ENCODE results near the gene PNPLA6. TPM values are rescaled to one million over a fixed set of nuclear protein-coding genes. Genes with fewer than 3 reads are reported as not detected.

Gene PNPLA6
- total and polyA plus RNA-seq, 10 of the 15 experiments (the other 5 are each of a cell fraction or from before 2014, with no cell fraction given): 0.95 to 105 (median 40.0) TPM

- TF ChIP-seq TBL1XR1 (IDR thresholded peaks at IDR 0.05; ENCODE audit: low read depth, low read length): no peak
- TF ChIP-seq, protein P1, sequence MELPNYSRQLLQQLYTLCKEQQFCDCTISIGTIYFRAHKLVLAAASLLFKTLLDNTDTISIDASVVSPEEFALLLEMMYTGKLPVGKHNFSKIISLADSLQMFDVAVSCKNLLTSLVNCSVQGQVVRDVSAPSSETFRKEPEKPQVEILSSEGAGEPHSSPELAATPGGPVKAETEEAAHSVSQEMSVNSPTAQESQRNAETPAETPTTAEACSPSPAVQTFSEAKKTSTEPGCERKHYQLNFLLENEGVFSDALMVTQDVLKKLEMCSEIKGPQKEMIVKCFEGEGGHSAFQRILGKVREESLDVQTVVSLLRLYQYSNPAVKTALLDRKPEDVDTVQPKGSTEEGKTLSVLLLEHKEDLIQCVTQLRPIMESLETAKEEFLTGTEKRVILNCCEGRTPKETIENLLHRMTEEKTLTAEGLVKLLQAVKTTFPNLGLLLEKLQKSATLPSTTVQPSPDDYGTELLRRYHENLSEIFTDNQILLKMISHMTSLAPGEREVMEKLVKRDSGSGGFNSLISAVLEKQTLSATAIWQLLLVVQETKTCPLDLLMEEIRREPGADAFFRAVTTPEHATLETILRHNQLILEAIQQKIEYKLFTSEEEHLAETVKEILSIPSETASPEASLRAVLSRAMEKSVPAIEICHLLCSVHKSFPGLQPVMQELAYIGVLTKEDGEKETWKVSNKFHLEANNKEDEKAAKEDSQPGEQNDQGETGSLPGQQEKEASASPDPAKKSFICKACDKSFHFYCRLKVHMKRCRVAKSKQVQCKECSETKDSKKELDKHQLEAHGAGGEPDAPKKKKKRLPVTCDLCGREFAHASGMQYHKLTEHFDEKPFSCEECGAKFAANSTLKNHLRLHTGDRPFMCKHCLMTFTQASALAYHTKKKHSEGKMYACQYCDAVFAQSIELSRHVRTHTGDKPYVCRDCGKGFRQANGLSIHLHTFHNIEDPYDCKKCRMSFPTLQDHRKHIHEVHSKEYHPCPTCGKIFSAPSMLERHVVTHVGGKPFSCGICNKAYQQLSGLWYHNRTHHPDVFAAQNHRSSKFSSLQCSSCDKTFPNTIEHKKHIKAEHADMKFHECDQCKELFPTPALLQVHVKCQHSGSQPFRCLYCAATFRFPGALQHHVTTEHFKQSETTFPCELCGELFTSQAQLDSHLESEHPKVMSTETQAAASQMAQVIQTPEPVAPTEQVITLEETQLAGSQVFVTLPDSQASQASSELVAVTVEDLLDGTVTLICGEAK (IDR thresholded peaks at IDR 0.05; ENCODE audit: borderline replicate concordance): no peak
- no peak for TF ChIP-seq RCOR1 (conservative IDR thresholded peaks at IDR 0.05; ENCODE audit: low read depth, low read length)
- TF ChIP-seq SUPT20H (IDR thresholded peaks at IDR 0.05; ENCODE audit: borderline replicate concordance, control insufficient read depth, low read depth, low read length): no peak
- no peak for TF ChIP-seq SIN3A (IDR thresholded peaks at IDR 0.05; ENCODE audit: low read depth, low read length)
- TF ChIP-seq RAD21 (IDR thresholded peaks at IDR 0.05; ENCODE audit: insufficient read depth, low read depth, low read length): no peak
- TF ChIP-seq NFYA (IDR thresholded peaks at IDR 0.05; ENCODE audit: borderline replicate concordance, low read depth, low read length): no peak
- TF ChIP-seq RBBP5 (conservative IDR thresholded peaks at IDR 0.05): no peak
- TF ChIP-seq, protein P2, sequence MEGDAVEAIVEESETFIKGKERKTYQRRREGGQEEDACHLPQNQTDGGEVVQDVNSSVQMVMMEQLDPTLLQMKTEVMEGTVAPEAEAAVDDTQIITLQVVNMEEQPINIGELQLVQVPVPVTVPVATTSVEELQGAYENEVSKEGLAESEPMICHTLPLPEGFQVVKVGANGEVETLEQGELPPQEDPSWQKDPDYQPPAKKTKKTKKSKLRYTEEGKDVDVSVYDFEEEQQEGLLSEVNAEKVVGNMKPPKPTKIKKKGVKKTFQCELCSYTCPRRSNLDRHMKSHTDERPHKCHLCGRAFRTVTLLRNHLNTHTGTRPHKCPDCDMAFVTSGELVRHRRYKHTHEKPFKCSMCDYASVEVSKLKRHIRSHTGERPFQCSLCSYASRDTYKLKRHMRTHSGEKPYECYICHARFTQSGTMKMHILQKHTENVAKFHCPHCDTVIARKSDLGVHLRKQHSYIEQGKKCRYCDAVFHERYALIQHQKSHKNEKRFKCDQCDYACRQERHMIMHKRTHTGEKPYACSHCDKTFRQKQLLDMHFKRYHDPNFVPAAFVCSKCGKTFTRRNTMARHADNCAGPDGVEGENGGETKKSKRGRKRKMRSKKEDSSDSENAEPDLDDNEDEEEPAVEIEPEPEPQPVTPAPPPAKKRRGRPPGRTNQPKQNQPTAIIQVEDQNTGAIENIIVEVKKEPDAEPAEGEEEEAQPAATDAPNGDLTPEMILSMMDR (IDR thresholded peaks at IDR 0.05 in 2 of 3, conservative IDR thresholded peaks at IDR 0.05 in 1 of 3; ENCODE audit: control insufficient read depth in 2 of 3, extremely low read depth in 1 of 3, insufficient read depth in 1 of 3, low read depth in 3 of 3, low read length in 3 of 3): no peak
- no peak for TF ChIP-seq NBN (IDR thresholded peaks at IDR 0.05)
- no peak for TF ChIP-seq CBX3 (IDR thresholded peaks at IDR 0.05; ENCODE audit: borderline replicate concordance, low read depth)
- peak; percentile 39; the same call in 1 of the 2 replicates for TF ChIP-seq NR2F1 (conservative IDR thresholded peaks at IDR 0.05)
- TF ChIP-seq TCF7 (IDR thresholded peaks at IDR 0.05; ENCODE audit: borderline replicate concordance): no peak
- no peak for TF ChIP-seq ZNF622 (IDR thresholded peaks at IDR 0.05)
- no peak for TF ChIP-seq PAX5 (IDR thresholded peaks at IDR 0.05; ENCODE audit: borderline replicate concordance, low read depth, low read length)
- TF ChIP-seq JUNB (IDR thresholded peaks at IDR 0.05): no peak
- TF ChIP-seq PBX3 (IDR thresholded peaks at IDR 0.05; ENCODE audit: insufficient replicate concordance, low read depth, low read length): no peak
- TF ChIP-seq GATAD2B (conservative IDR thresholded peaks at IDR 0.05; ENCODE audit: low read depth): peak; percentile 68; the same call in 1 of the 2 replicates
- TF ChIP-seq, protein P3, sequence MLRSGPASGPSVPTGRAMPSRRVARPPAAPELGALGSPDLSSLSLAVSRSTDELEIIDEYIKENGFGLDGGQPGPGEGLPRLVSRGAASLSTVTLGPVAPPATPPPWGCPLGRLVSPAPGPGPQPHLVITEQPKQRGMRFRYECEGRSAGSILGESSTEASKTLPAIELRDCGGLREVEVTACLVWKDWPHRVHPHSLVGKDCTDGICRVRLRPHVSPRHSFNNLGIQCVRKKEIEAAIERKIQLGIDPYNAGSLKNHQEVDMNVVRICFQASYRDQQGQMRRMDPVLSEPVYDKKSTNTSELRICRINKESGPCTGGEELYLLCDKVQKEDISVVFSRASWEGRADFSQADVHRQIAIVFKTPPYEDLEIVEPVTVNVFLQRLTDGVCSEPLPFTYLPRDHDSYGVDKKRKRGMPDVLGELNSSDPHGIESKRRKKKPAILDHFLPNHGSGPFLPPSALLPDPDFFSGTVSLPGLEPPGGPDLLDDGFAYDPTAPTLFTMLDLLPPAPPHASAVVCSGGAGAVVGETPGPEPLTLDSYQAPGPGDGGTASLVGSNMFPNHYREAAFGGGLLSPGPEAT (IDR thresholded peaks at IDR 0.05; ENCODE audit: low read depth): no peak
- no peak for TF ChIP-seq MLLT1 (IDR thresholded peaks at IDR 0.05)
Observed at GRCh38 chr19:7488736-7489353, 46.7 kb upstream of the PNPLA6 start, which contains the start of gene PEX11G (continued).

All from GM12878 (cell line).